CD4-positive, alpha-beta T cell (primary cell): Measurements from ENCODE around the gene GABRA6. TPM values are rescaled to one million over a fixed set of nuclear protein-coding genes. Genes with fewer than 3 reads are reported as not detected.

Experiments used
- ATAC-seq: fragments of 200-7000 bp; cut with Tn5 transposase; one replicate; pipeline ENCODE4 v1.10.0; 2022; ENCODE audit warnings: mild to moderate bottlenecking; ENCODE audit not compliant: poor library complexity
- CTCF ChIA-PET: fragments of 350-600 bp; sonication (Branson Sonifier 250); formaldehyde crosslinking; loops from one replicate; lab custom pipeline; 2021; ENCODE audit warnings: antibody characterized with exemption, inconsistent platforms; lab: Charles Lee
- POLR2A ChIA-PET: fragments of 350-600 bp; sonication (Branson Sonifier 250); formaldehyde crosslinking; loops from one replicate; lab custom pipeline; 2021; ENCODE audit warnings: antibody characterized with exemption, inconsistent platforms; lab: Charles Lee
- DNase-seq, 14 experiments: peaks; one replicate each; pipeline ENCODE4 v3.0.0-alpha.2; 2013 to 2020; ENCODE audit warnings: mixed read lengths in 2 of 14
- H3K27ac ChIP-seq, 2 donors: one replicate each; pipeline versions ENCODE4 v1.5.1 to v1.7.0; 2013; ENCODE audit warnings: low read length in 2 of 2, low read depth in 1 of 2, mild to moderate bottlenecking in 1 of 2
- H3K27me3 ChIP-seq, 2 experiments: 1 replicate in 1 of 2; 2 replicates in 1 of 2; pipeline versions ENCODE4 v1.6.1 to v1.7.0; 2013; ENCODE audit warnings: low read length in 2 of 2, control low read depth in 1 of 2, mild to moderate bottlenecking in 1 of 2, moderate library complexity in 1 of 2; ENCODE audit not compliant: insufficient read depth in 2 of 2, control insufficient read depth in 1 of 2
- H3K36me3 ChIP-seq: one replicate; pipeline ENCODE4 v1.6.1; 2013; ENCODE audit warnings: low read length, control low read depth; ENCODE audit not compliant: insufficient read depth
- H3K4me1 ChIP-seq: one replicate; pipeline ENCODE4 v1.6.1; 2013; ENCODE audit warnings: low read length, control low read depth; ENCODE audit not compliant: insufficient read depth
- H3K4me3 ChIP-seq: one replicate; pipeline ENCODE4 v1.5.1; 2013; ENCODE audit warnings: mild to moderate bottlenecking, low read length, moderate library complexity
- H3K9me3 ChIP-seq, 2 experiments: 1 replicate in 1 of 2; 2 replicates in 1 of 2; pipeline versions ENCODE4 v1.6.1 to v1.7.0; 2013; ENCODE audit warnings: low read length in 2 of 2, mild to moderate bottlenecking in 2 of 2, control low read depth in 1 of 2, moderate library complexity in 1 of 2; ENCODE audit not compliant: control insufficient read depth in 1 of 2, insufficient read depth in 1 of 2
- H3K27ac Mint-ChIP-seq: one replicate; pipeline ENCODE4 v1.8.0; 2020; ENCODE audit warnings: mixed read lengths
- H3K27me3 Mint-ChIP-seq: one replicate; pipeline ENCODE4 v1.8.0; 2021; ENCODE audit warnings: mixed read lengths
- H3K36me3 Mint-ChIP-seq: one replicate; pipeline ENCODE4 v1.8.0; 2021; ENCODE audit warnings: low read depth, mixed read lengths
- H3K4me1 Mint-ChIP-seq: one replicate; pipeline ENCODE4 v1.8.0; 2021; ENCODE audit warnings: low read depth, mixed read lengths
- H3K4me3 Mint-ChIP-seq: one replicate; pipeline ENCODE4 v1.8.0; 2020; ENCODE audit warnings: mild to moderate bottlenecking, mixed read lengths
- H3K9me3 Mint-ChIP-seq: one replicate; pipeline ENCODE4 v1.8.0; 2020; ENCODE audit warnings: mixed read lengths
- intact Hi-C, 2 experiments: fragments of 100-400 bp; cut with DNase I in 1 of 2; cut with micrococcal nuclease in 1 of 2; formaldehyde crosslinking; loops; one replicate each; pipeline versions ENCODE4 v1.15.1 to v1.9.0; 2023 to 2025; cut with DNase I, micrococcal nuclease
- total RNA-seq, 174 experiments: library from RNA in 2 of 174; stranded (reverse) in 2 of 174; gene quantifications; one replicate each; pipeline ENCODE4 v1.2.3 and lab custom pipeline; 2021 to 2026
- TF ChIP-seq, protein P1 (sequence below): fragments of 200-600 bp; IDR thresholded peaks from one replicate; pipeline ENCODE4 v1.8.0; 2022; ENCODE audit warnings: antibody characterized with exemption, mild to moderate bottlenecking

Gene GABRA6
- total RNA-seq, 2 experiments from 2014 or later = not detected

DNA sequence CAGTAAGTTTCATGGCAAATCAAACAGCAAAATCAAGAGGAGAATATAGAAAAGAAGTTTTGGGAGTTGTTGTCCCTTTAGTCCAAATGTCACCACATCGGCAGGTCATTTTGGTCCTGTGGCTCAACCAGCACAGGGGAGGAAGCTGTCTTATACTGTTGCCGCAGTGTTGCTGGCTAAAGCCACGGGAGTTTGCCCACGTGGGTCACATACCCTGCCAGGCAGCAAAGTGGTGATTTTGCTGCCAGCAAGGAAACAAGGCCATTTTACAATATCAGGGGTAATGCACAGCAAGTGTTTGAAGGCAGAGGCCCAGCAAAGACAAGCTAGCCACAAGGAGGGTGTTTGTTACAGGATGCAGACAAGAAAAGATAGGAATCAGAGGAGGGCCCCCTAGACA is 14.5 kb downstream of the GABRA6 start:
- ATAC-seq (no peak), DNase-seq (no peak)
- peaks cover 2% of the 10 kb centered on the region for H3K9me3 Mint-ChIP-seq
- no peaks in the 10 kb centered on the region for H3K27me3 Mint-ChIP-seq
- no peak overlapping the region for H3K4me3 Mint-ChIP-seq
- H3K4me1 Mint-ChIP-seq = no peaks in the 10 kb centered on the region
- H3K36me3 ChIP-seq = no peaks in the 10 kb centered on the region
- H3K9me3 ChIP-seq = peaks cover 0 to 3% of the 10 kb centered on the region in 2 experiments
- intact Hi-C loops = no loop called here
- POLR2A ChIA-PET = no interaction called here
- no peak overlapping the region for H3K27ac ChIP-seq
- H3K4me1 ChIP-seq = no peaks in the 10 kb centered on the region
- no peak overlapping the region for H3K27ac Mint-ChIP-seq
- no peaks in the 10 kb centered on the region for H3K36me3 Mint-ChIP-seq
- CTCF ChIA-PET = no interaction called here
- TF ChIP-seq, protein P1, sequence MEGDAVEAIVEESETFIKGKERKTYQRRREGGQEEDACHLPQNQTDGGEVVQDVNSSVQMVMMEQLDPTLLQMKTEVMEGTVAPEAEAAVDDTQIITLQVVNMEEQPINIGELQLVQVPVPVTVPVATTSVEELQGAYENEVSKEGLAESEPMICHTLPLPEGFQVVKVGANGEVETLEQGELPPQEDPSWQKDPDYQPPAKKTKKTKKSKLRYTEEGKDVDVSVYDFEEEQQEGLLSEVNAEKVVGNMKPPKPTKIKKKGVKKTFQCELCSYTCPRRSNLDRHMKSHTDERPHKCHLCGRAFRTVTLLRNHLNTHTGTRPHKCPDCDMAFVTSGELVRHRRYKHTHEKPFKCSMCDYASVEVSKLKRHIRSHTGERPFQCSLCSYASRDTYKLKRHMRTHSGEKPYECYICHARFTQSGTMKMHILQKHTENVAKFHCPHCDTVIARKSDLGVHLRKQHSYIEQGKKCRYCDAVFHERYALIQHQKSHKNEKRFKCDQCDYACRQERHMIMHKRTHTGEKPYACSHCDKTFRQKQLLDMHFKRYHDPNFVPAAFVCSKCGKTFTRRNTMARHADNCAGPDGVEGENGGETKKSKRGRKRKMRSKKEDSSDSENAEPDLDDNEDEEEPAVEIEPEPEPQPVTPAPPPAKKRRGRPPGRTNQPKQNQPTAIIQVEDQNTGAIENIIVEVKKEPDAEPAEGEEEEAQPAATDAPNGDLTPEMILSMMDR = no peak
- H3K27me3 ChIP-seq = no peaks in the 10 kb centered on the region
- no peak overlapping the region for H3K4me3 ChIP-seq

DNA sequence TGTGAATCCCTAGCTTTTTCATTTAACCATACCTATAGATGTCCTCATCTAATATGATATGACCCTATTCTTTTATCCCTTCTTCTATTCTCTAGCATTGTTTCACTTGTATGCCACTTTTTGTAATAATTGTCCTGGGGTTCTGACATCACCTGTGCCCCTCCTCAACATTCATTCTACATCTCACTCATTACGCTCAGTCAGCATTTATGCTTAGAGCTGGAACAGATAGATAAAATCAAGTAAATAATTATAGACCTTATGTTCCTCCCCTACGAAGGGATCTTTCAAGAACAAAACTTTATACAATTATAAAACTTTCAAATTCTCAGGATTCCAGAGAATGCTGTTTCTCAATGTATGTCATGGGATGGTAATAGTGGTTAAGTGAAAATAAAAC is 18.0 kb downstream of the GABRA6 start:
- no peak for DNase-seq
- intact Hi-C loops = no loop called here
- TF ChIP-seq, protein P1 = no peak
- ATAC-seq = no peak
- no peak overlapping the region for H3K4me3 ChIP-seq
- no peaks in the 10 kb centered on the region for H3K36me3 Mint-ChIP-seq
- CTCF ChIA-PET = no interaction called here
- H3K4me1 Mint-ChIP-seq = no peaks in the 10 kb centered on the region
- H3K27ac ChIP-seq = no peak overlapping the region
- no peaks in the 10 kb centered on the region for H3K27me3 Mint-ChIP-seq
- no peaks in the 10 kb centered on the region for H3K27me3 ChIP-seq
- no peak overlapping the region for H3K27ac Mint-ChIP-seq
- H3K4me3 Mint-ChIP-seq = no peak overlapping the region
- POLR2A ChIA-PET = no interaction called here
- H3K9me3 ChIP-seq = peaks cover 0 to 8% of the 10 kb centered on the region in 2 experiments
- no peaks in the 10 kb centered on the region for H3K36me3 ChIP-seq
- peaks cover 2% of the 10 kb centered on the region for H3K9me3 Mint-ChIP-seq
- H3K4me1 ChIP-seq = no peaks in the 10 kb centered on the region

DNA sequence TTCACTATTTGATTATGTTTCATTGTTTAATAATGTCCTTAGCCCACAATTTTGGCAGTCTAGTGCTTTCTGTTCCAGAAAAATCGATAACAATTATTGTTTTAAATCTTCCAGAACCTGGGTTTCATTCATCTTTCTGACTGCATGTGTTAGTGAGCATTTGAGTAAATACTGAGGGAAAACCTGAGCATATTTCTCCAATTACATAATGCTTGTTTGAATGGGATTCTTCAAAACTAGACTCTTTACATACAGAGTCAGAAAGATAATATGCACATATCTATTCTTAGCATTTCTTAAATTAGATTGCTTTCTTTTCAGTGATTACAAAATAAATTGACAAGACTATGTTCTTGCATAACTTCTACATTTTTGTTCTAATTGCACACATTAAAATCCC is 21.9 kb downstream of the GABRA6 start:
- POLR2A ChIA-PET = no interaction called here
- CTCF ChIA-PET = no interaction called here
- no peak overlapping the region for H3K27ac Mint-ChIP-seq

More for the DNA sequence above, 21.9 kb downstream of the GABRA6 start:
- ATAC-seq (no peak), DNase-seq (no peak)
- no peaks in the 10 kb centered on the region for H3K27me3 Mint-ChIP-seq
- Histone ChIP-seq H3K4me1 (no peaks in the 10 kb centered on the region), H3K4me3 (no peak overlapping the region), H3K27ac (no peak overlapping the region), H3K9me3 (peaks cover 0 to 5% of the 10 kb centered on the region in 2 experiments), H3K27me3 (no peaks in the 10 kb centered on the region), H3K36me3 (no peaks in the 10 kb centered on the region)
- TF ChIP-seq, protein P1 = no peak
- intact Hi-C loops = no loop called here
- H3K9me3 Mint-ChIP-seq = no peaks in the 10 kb centered on the region
- no peaks in the 10 kb centered on the region for H3K36me3 Mint-ChIP-seq
- H3K4me1 Mint-ChIP-seq = no peaks in the 10 kb centered on the region
- no peak overlapping the region for H3K4me3 Mint-ChIP-seq
